B cell (primary cell): Measurements from ENCODE around the gene OTULIN. TPM values are rescaled to one million over a fixed set of nuclear protein-coding genes. Genes with fewer than 3 reads are reported as not detected.

ENCODE experiments used
- ATAC-seq: fragments of 200-7000 bp; cut with Tn5 transposase; one replicate; pipeline ENCODE4 v1.10.0; 2021; ENCODE audit warnings: low read depth, mild to moderate bottlenecking, moderate number of reproducible peaks, moderate library complexity
- CTCF ChIA-PET: fragments of 350-600 bp; sonication (Branson Sonifier 250); formaldehyde crosslinking; loops from one replicate; lab custom pipeline; 2021; ENCODE audit warnings: antibody characterized with exemption, inconsistent platforms; lab: Charles Lee
- POLR2A ChIA-PET: fragments of 350-600 bp; sonication (Branson Sonifier 250); formaldehyde crosslinking; loops from one replicate; lab custom pipeline; 2021; ENCODE audit warnings: antibody characterized with exemption; lab: Charles Lee
- DNase-seq: peaks from one replicate; pipeline ENCODE4 v3.0.0; 2013
- H2AFZ ChIP-seq: 2 replicates; pipeline ENCODE4 v1.6.1; 2012; ENCODE audit warnings: mild to moderate bottlenecking, low read depth, low read length; ENCODE audit not compliant: insufficient read depth, poor library complexity, severe bottlenecking
- H3K27ac ChIP-seq, 2 donors: 1 replicate in 1 of 2; 2 replicates in 1 of 2; pipeline ENCODE4 v1.5.1; 2012 to 2013; ENCODE audit warnings: low read length in 2 of 2, mild to moderate bottlenecking in 2 of 2, moderate library complexity in 1 of 2
- H3K27me3 ChIP-seq, 4 experiments: fragments of 200-600 bp in 1 of 4; sonication (generic) in 1 of 4; replicated peaks in 1 of 4; 1 replicate in 2 of 4; 2 replicates in 2 of 4; pipeline versions ENCODE4 v1.6.1 to v1.7.0; 2013 to 2016; ENCODE audit warnings: low read length in 3 of 4, mild to moderate bottlenecking in 2 of 4, mixed read lengths in 1 of 4, moderate library complexity in 1 of 4; ENCODE audit not compliant: insufficient read depth in 4 of 4, control insufficient read depth in 3 of 4; ENCODE audit errors: control extremely low read depth in 1 of 4
- H3K36me3 ChIP-seq, 2 experiments: replicated peaks in 1 of 2; 1 replicate in 1 of 2; 2 replicates in 1 of 2; pipeline versions ENCODE4 v1.6.1 to v1.7.1; 2013; ENCODE audit warnings: low read length in 1 of 2; ENCODE audit not compliant: insufficient read depth in 2 of 2, control insufficient read depth in 1 of 2; ENCODE audit errors: control extremely low read depth in 1 of 2, extremely low read depth in 1 of 2
- H3K4me1 ChIP-seq, 2 donors: fragments of 200-600 bp in 1 of 2; sonication (generic) in 1 of 2; 1 replicate in 1 of 2; 2 replicates in 1 of 2; pipeline versions ENCODE4 v1.5.1 to v1.6.1; 2013 to 2017; ENCODE audit warnings: low read length in 2 of 2; ENCODE audit not compliant: control insufficient read depth in 2 of 2, insufficient read depth in 2 of 2
- H3K4me2 ChIP-seq: replicated peaks from 2 replicates; pipeline ENCODE3; 2012; ENCODE audit warnings: mild to moderate bottlenecking, low read depth, low read length; ENCODE audit not compliant: poor library complexity, severe bottlenecking
- H3K4me3 ChIP-seq, 5 experiments: fragments of 200-600 bp in 1 of 5; sonication (generic) in 1 of 5; 1 replicate in 3 of 5; 2 replicates in 2 of 5; pipeline versions ENCODE4 v1.5.1 to v1.7.0; 2011 to 2016; ENCODE audit warnings: low read length in 4 of 5, mild to moderate bottlenecking in 4 of 5, low read depth in 2 of 5, control low read depth in 1 of 5, moderate library complexity in 1 of 5; ENCODE audit not compliant: insufficient read depth in 1 of 5; ENCODE audit errors: control extremely low read depth in 1 of 5, extremely low read depth in 1 of 5
- H3K79me2 ChIP-seq: fragments of 200-600 bp; sonication (generic); one replicate; pipeline ENCODE4 v1.6.0; 2016; ENCODE audit warnings: low read length; ENCODE audit not compliant: control insufficient read depth, insufficient read depth
- H3K9ac ChIP-seq: fragments of 200-600 bp; sonication (generic); 2 replicates; pipeline ENCODE4 v1.6.1; 2017; ENCODE audit warnings: mild to moderate bottlenecking, low read length, moderate library complexity
- H3K9me3 ChIP-seq, 3 donors: one replicate each; pipeline versions ENCODE4 v1.6.1 to v1.7.1; 2013; ENCODE audit warnings: low read length in 2 of 3; ENCODE audit not compliant: control insufficient read depth in 2 of 3, insufficient read depth in 1 of 3; ENCODE audit errors: control extremely low read depth in 1 of 3
- H4K20me1 ChIP-seq: 2 replicates; pipeline ENCODE4 v1.6.0; 2012; ENCODE audit warnings: mild to moderate bottlenecking, low read length; ENCODE audit not compliant: insufficient read depth, control insufficient read depth, poor library complexity, severe bottlenecking
- H3K27ac Mint-ChIP-seq: one replicate; pipeline ENCODE4 v1.8.0; 2021; ENCODE audit warnings: mixed read lengths
- H3K27me3 Mint-ChIP-seq: one replicate; pipeline ENCODE4 v1.8.0; 2021; ENCODE audit warnings: mixed read lengths
- H3K4me1 Mint-ChIP-seq: one replicate; pipeline ENCODE4 v1.8.0; 2021; ENCODE audit warnings: mixed read lengths
- H3K4me3 Mint-ChIP-seq: one replicate; pipeline ENCODE4 v1.8.0; 2021; ENCODE audit warnings: mixed read lengths
- H3K9me3 Mint-ChIP-seq: one replicate; pipeline ENCODE4 v1.8.0; 2022; ENCODE audit warnings: mixed read lengths; ENCODE audit not compliant: insufficient read depth
- EZH2 ChIP-seq: IDR thresholded peaks from 2 replicates; pipeline ENCODE4 v1.6.1; 2012; ENCODE audit warnings: borderline replicate concordance, low read depth, mild to moderate bottlenecking, moderate library complexity, low read length; ENCODE audit not compliant: insufficient read depth, poor library complexity, severe bottlenecking
- WGBS: methylation state at CpG from one replicate; pipeline ENCODE4 v1.1.5; 2013; ENCODE audit warnings: missing lambda C conversion rate; ENCODE audit not compliant: insufficient coverage; 5-methylcytosine and 5-hydroxymethylcytosine counted together
- intact Hi-C: fragments of 100-400 bp; cut with micrococcal nuclease; formaldehyde crosslinking; loops from one replicate; pipeline ENCODE4 v1.10.0; 2022
- polyA plus RNA-seq: library from polyadenylated mRNA; depleted of rRNA; stranded (reverse); fragments of >200 nt; gene quantifications from 2 replicates; pipeline ENCODE4 v1.2.3, GENCODE V29; 2012
- total RNA-seq, 2 donors: library from RNA; stranded (reverse); fragments of 120-200 nt in 1 of 2; gene quantifications; 1 replicate in 1 of 2; 2 replicates in 1 of 2; pipeline versions ENCODE4 v1.2.3 to v1.2.4, GENCODE V29; 2013 to 2022
- TF ChIP-seq, protein P1 (sequence below): fragments of 200-600 bp; IDR thresholded peaks from one replicate; pipeline ENCODE4 v1.8.0; 2022; ENCODE audit warnings: antibody characterized with exemption, mild to moderate bottlenecking

Gene OTULIN
- total and polyA plus RNA-seq, 2 donors (not counting 1 experiment from before 2014, with no cell fraction given): 8.4 to 64.4 TPM

DNA sequence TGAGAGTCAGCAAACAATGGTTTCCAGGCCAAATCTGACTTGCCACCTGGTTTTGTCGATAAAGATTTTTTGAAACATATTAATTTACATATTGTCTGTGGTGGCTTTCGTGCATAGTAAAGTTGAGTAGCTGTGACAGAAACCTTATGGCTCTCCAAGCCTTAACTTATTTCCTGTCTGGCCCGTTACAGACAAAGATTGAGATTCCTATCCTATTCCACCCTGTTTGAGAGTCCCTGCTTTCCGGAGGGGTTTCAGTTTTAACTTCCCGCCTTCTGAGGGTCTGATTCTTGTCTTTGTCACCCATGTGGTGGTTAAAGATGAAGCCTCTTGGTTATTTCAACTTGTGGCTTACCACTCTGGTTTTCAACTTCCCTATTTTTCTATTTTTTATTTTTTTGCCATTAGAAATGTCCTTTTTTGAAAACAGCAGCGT is 11.4 kb downstream of the OTULIN start:
- Mint-ChIP-seq H3K4me1 (peaks cover 86% of the 10 kb centered on the region), H3K9me3 (no peaks in the 10 kb centered on the region), H3K4me3 (peak overlapping the region; percentile 77), H3K27me3 (no peaks in the 10 kb centered on the region), H3K27ac (peak overlapping the region; percentile 64)
- CTCF ChIA-PET: interaction anchor here (0.5 to 2.2 kb wide), 6 partner anchors 8 to 170 kb away, joined by 3 to 10 read pairs (median 3); no protein-coding TSS in a partner anchor
- Histone ChIP-seq H3K4me1 (peaks cover 56 to 72% of the 10 kb centered on the region in 2 donors), H4K20me1 (peaks cover 63% of the 10 kb centered on the region), H3K36me3 (peaks cover 7 to 29% of the 10 kb centered on the region in 2 experiments), H3K79me2 (peaks cover 65% of the 10 kb centered on the region), H3K4me3 (peak overlapping the region; percentile 7 to 63 (median 35)), H3K27ac (peak overlapping the region; percentile 0 to 65), H3K9me3 (no peaks in the 10 kb centered on the region), H3K27me3 (no peaks in the 10 kb centered on the region), H2AFZ (peak overlapping the region; percentile 30), H3K9ac (peak overlapping the region; percentile 58), H3K4me2 (peak overlapping the region; percentile 80)
- 0% methylated on average over 1 of the region's 6 CpGs for WGBS
- TF ChIP-seq, protein P1, sequence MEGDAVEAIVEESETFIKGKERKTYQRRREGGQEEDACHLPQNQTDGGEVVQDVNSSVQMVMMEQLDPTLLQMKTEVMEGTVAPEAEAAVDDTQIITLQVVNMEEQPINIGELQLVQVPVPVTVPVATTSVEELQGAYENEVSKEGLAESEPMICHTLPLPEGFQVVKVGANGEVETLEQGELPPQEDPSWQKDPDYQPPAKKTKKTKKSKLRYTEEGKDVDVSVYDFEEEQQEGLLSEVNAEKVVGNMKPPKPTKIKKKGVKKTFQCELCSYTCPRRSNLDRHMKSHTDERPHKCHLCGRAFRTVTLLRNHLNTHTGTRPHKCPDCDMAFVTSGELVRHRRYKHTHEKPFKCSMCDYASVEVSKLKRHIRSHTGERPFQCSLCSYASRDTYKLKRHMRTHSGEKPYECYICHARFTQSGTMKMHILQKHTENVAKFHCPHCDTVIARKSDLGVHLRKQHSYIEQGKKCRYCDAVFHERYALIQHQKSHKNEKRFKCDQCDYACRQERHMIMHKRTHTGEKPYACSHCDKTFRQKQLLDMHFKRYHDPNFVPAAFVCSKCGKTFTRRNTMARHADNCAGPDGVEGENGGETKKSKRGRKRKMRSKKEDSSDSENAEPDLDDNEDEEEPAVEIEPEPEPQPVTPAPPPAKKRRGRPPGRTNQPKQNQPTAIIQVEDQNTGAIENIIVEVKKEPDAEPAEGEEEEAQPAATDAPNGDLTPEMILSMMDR: no peak
- TF ChIP-seq EZH2: no peak
- intact Hi-C loops: loop anchor here (1.0 kb wide), 1 partner anchor 11 kb away; no protein-coding TSS in a partner anchor
- peak; percentile 76 for DNase-seq
- ATAC-seq: peak; percentile 62
- POLR2A ChIA-PET: no interaction called here

DNA sequence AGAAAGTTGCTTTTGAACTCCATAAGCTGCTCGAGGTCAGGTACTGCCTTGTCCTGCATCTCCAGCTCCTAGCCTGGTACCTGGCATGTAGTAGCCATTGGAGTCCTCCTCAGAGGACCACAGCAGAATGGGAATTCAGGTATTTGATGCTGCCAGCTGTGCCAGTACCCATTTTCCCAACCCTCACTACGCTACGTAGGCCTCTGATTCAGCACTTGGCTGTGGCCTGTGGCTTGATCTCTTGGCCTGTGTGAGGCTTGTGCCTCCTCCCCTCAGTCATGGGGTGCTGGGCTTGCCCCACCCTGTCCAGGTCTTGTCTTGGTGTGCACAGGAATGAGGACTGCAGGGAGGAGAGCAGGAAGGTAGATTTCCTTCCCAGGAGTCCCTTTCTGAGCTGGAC is 11.8 kb downstream of the OTULIN start:
- peak overlapping the region; percentile 58 for H3K9ac ChIP-seq
- ChIA-PET POLR2A (interaction anchor here (0.6 kb wide), 1 partner anchor 121 kb away, joined by 6 read pairs; no protein-coding TSS in a partner anchor), CTCF (interaction anchor here (0.5 to 2.0 kb wide), 4 partner anchors 9 to 170 kb away, joined by 3 to 10 read pairs (median 3); no protein-coding TSS in a partner anchor)
- peaks cover 81% of the 10 kb centered on the region for H3K4me1 Mint-ChIP-seq
- H4K20me1 ChIP-seq: peaks cover 59% of the 10 kb centered on the region
- H3K9me3 Mint-ChIP-seq: no peaks in the 10 kb centered on the region
- peak overlapping the region; percentile 80 for H3K4me2 ChIP-seq
- DNase-seq (no peak), ATAC-seq (peak; percentile 53)
- H2AFZ ChIP-seq: peak overlapping the region; percentile 30
- peak overlapping the region; percentile 64 for H3K27ac Mint-ChIP-seq
- no peaks in the 10 kb centered on the region for H3K27me3 ChIP-seq
- TF ChIP-seq EZH2: no peak
- TF ChIP-seq, protein P1: no peak
- peaks cover 7 to 34% of the 10 kb centered on the region in 2 experiments for H3K36me3 ChIP-seq
- H3K27me3 Mint-ChIP-seq: no peaks in the 10 kb centered on the region
- intact Hi-C loops: no loop called here
- H3K4me3 Mint-ChIP-seq: peak overlapping the region; percentile 77
- H3K4me1 ChIP-seq: peaks cover 52 to 68% of the 10 kb centered on the region in 2 donors
- peak overlapping the region in 3 of 5 experiments; percentile 35 to 63 (median 37) for H3K4me3 ChIP-seq
- H3K27ac ChIP-seq: peak overlapping the region; percentile 0 to 65
- peaks cover 60% of the 10 kb centered on the region for H3K79me2 ChIP-seq
- 0% methylated on average over 1 of the region's 3 CpGs for WGBS
- H3K9me3 ChIP-seq: no peaks in the 10 kb centered on the region
